GM23338 (cell line): ENCODE results near the gene NEU2. TPM values are rescaled to one million over a fixed set of nuclear protein-coding genes. Genes with fewer than 3 reads are reported as not detected.

Experiments
- ATAC-seq: fragments of 200-7000 bp; cut with Tn5 transposase; 3 replicates; pipeline ENCODE4 v1.9.1; 2020
- DNase-seq: peaks from one replicate; pipeline ENCODE4 v3.0.0-alpha.2; 2015; ENCODE audit warnings: low spot score
- H2AFZ ChIP-seq: fragments of 200-600 bp; sonication (generic); 2 replicates; pipeline ENCODE4 v1.8.0; 2016; ENCODE audit warnings: antibody characterized with exemption, mild to moderate bottlenecking, moderate library complexity
- H3F3A ChIP-seq: fragments of 200-600 bp; sonication (generic); replicated peaks from 2 replicates; pipeline ENCODE4 v1.8.0; 2017; ENCODE audit warnings: antibody characterized with exemption, mixed run types, low read depth
- H3K27ac ChIP-seq: fragments of 200-600 bp; sonication (generic); 2 replicates; pipeline ENCODE4 v1.6.1; 2016; ENCODE audit warnings: low read depth
- H3K27me3 ChIP-seq: fragments of 200-600 bp; sonication (generic); 2 replicates; pipeline ENCODE4 v1.8.0; 2016; ENCODE audit warnings: mild to moderate bottlenecking, mixed run types, moderate library complexity; ENCODE audit not compliant: insufficient read depth
- H3K36me3 ChIP-seq: fragments of 200-600 bp; sonication (generic); 2 replicates; pipeline ENCODE4 v1.8.0; 2016; ENCODE audit warnings: mild to moderate bottlenecking; ENCODE audit not compliant: insufficient read depth
- H3K4me1 ChIP-seq: fragments of 200-600 bp; sonication (generic); 2 replicates; pipeline ENCODE4 v1.8.0; 2016; ENCODE audit warnings: mild to moderate bottlenecking, moderate library complexity; ENCODE audit not compliant: insufficient read depth
- H3K4me2 ChIP-seq: fragments of 200-600 bp; sonication (generic); 2 replicates; pipeline ENCODE4 v1.7.1; 2017; ENCODE audit warnings: mixed run types
- H3K4me3 ChIP-seq: fragments of 200-600 bp; sonication (generic); 2 replicates; pipeline ENCODE4 v1.6.1; 2016; ENCODE audit warnings: mixed run types
- H3K79me2 ChIP-seq: fragments of 200-600 bp; sonication (generic); replicated peaks from 2 replicates; pipeline ENCODE4 v1.8.0; 2017; ENCODE audit warnings: mild to moderate bottlenecking; ENCODE audit not compliant: insufficient read depth
- H3K9me2 ChIP-seq: fragments of 200-600 bp; sonication (generic); 2 replicates; pipeline ENCODE4 v1.8.0; 2017; ENCODE audit not compliant: insufficient read depth
- H4K20me1 ChIP-seq: fragments of 200-600 bp; sonication (generic); replicated peaks from 2 replicates; pipeline ENCODE4 v1.8.0; 2017; ENCODE audit warnings: mild to moderate bottlenecking; ENCODE audit not compliant: insufficient read depth
- H3K27ac Mint-ChIP-seq: 2 replicates; pipeline ENCODE4 v1.8.0; 2020; ENCODE audit warnings: inconsistent platforms, mild to moderate bottlenecking, moderate library complexity, mixed read lengths
- H3K27me3 Mint-ChIP-seq: 3 replicates; pipeline ENCODE4 v1.8.0; 2022; ENCODE audit warnings: low read depth, mild to moderate bottlenecking, moderate library complexity, mixed read lengths, inconsistent platforms; ENCODE audit not compliant: insufficient read depth, poor library complexity
- H3K36me3 Mint-ChIP-seq: 3 replicates; pipeline ENCODE4 v1.8.0; 2021; ENCODE audit warnings: low read depth, mild to moderate bottlenecking, inconsistent platforms, moderate library complexity, mixed read lengths
- H3K4me1 Mint-ChIP-seq: 3 replicates; pipeline ENCODE4 v1.8.0; 2020; ENCODE audit warnings: mild to moderate bottlenecking, inconsistent platforms, mixed read lengths
- H3K4me3 Mint-ChIP-seq: 3 replicates; pipeline ENCODE4 v1.8.0; 2021; ENCODE audit warnings: moderate library complexity, mild to moderate bottlenecking, inconsistent platforms, mixed read lengths
- H3K9me3 Mint-ChIP-seq: 3 replicates; pipeline ENCODE4 v1.8.0; 2020; ENCODE audit warnings: moderate library complexity, mild to moderate bottlenecking, inconsistent platforms, mixed read lengths
- CREB1 ChIP-seq: fragments of 250-450 bp; sonication (Bioruptor Pico); IDR thresholded peaks from 2 replicates; pipeline ENCODE4 v1.5.0; 2020; ENCODE audit warnings: low read depth, mild to moderate bottlenecking, moderate library complexity
- CTCF ChIP-seq, 2 experiments: fragments of 200-600 bp in 1 of 2; sonication (generic) in 1 of 2; conservative IDR thresholded peaks; 2 replicates each; pipeline versions ENCODE4 v1.5.1 to v1.6.1; 2016 to 2017; ENCODE audit warnings: antibody characterized with exemption in 2 of 2, low read depth in 2 of 2, mild to moderate bottlenecking in 2 of 2, moderate library complexity in 1 of 2
- ETS1 ChIP-seq: IDR thresholded peaks from 2 replicates; pipeline ENCODE4 v1.6.1; 2016; ENCODE audit warnings: antibody characterized with exemption
- EZH2 ChIP-seq: fragments of 200-600 bp; sonication (generic); IDR thresholded peaks from one replicate; pipeline ENCODE4 v1.8.0; 2017; ENCODE audit warnings: antibody characterized with exemption, mild to moderate bottlenecking, low read depth; ENCODE audit not compliant: unreplicated experiment
- EZH2phosphoT487 ChIP-seq: fragments of 200-600 bp; sonication (generic); IDR thresholded peaks from one replicate; pipeline ENCODE4 v1.8.1; 2018; ENCODE audit warnings: antibody characterized with exemption; ENCODE audit not compliant: unreplicated experiment
- NANOG ChIP-seq: IDR thresholded peaks from 2 replicates; pipeline ENCODE4 v1.6.1; 2016; ENCODE audit warnings: antibody characterized with exemption, borderline replicate concordance
- POLR2AphosphoS5 ChIP-seq: IDR thresholded peaks from 2 replicates; pipeline ENCODE4 v1.6.1; 2016; ENCODE audit warnings: antibody characterized with exemption, low read depth
- REST ChIP-seq: IDR thresholded peaks from one replicate; pipeline ENCODE4 v1.6.1; 2018; ENCODE audit warnings: antibody characterized with exemption; ENCODE audit not compliant: unreplicated experiment
- STAT1 ChIP-seq: IDR thresholded peaks from one replicate; pipeline ENCODE4 v1.6.1; 2016; ENCODE audit warnings: antibody characterized with exemption; ENCODE audit not compliant: unreplicated experiment
- ZNF114 ChIP-seq: fragments of 250-450 bp; sonication (Bioruptor Pico); IDR thresholded peaks from 2 replicates; pipeline ENCODE4 v1.5.0; 2020; ENCODE audit warnings: mild to moderate bottlenecking, moderate library complexity
- ZNF331 ChIP-seq: fragments of 250-450 bp; sonication (Bioruptor Pico); IDR thresholded peaks from 2 replicates; pipeline ENCODE4 v1.5.0; 2020; ENCODE audit warnings: low read depth, mild to moderate bottlenecking, moderate library complexity
- ZNF462 ChIP-seq: fragments of 250-450 bp; sonication (Bioruptor Pico); IDR thresholded peaks from 2 replicates; pipeline ENCODE4 v1.5.0; 2020; ENCODE audit warnings: mild to moderate bottlenecking, moderate library complexity
- polyA plus RNA-seq: library from polyadenylated mRNA; unstranded; fragments of >200 nt; fragmentation: Nextera tagmentation; extraction: Ambion mirVana; gene quantifications from 2 replicates; pipeline ENCODE4 v1.2.1, GENCODE V29; 2016
- total RNA-seq: library from RNA; depleted of rRNA; stranded (reverse); fragments of >200 nt; shearing (Covaris generic); gene quantifications from 2 replicates; pipeline ENCODE4 v1.2.3, GENCODE V29; 2014

The NEU2 gene
- total and polyA plus RNA-seq, 2 experiments from 2014 or later, result not detected

- Histone ChIP-seq H3K4me2 (no peak overlapping the region), H3K27ac (no peak overlapping the region), H3K27me3 (no peaks in the 10 kb centered on the region), H3K4me1 (no peaks in the 10 kb centered on the region), H3K79me2 (no peaks in the 10 kb centered on the region), H3K9me2 (no peaks in the 10 kb centered on the region), H2AFZ (no peak overlapping the region), H3K36me3 (no peaks in the 10 kb centered on the region), H3F3A (no peaks in the 10 kb centered on the region), H3K4me3 (no peak overlapping the region), H4K20me1 (no peaks in the 10 kb centered on the region)
- TF ChIP-seq EZH2phosphoT487 (no peak), CREB1 (CRISPR knock-in tag) (no peak), STAT1 (no peak), ZNF331 (CRISPR knock-in tag) (no peak), CTCF (conservative IDR thresholded peaks at IDR 0.05; ENCODE audit: low read depth in 2 of 2) (no peak), EZH2 (no peak), ZNF462 (no peak), ZNF114 (CRISPR knock-in tag) (no peak), REST (no peak), NANOG (no peak), POLR2AphosphoS5 (no peak), ETS1 (no peak)
- H3K36me3 Mint-ChIP-seq, result no peaks in the 10 kb centered on the region
- H3K4me3 Mint-ChIP-seq, result no peak overlapping the region
- H3K27ac Mint-ChIP-seq, result no peak overlapping the region
- ATAC-seq (no peak), DNase-seq (no peak)
- H3K4me1 Mint-ChIP-seq, result peaks cover 2% of the 10 kb centered on the region; the same call in 1 of the 3 replicates
- H3K9me3 Mint-ChIP-seq, result no peaks in the 10 kb centered on the region
- H3K27me3 Mint-ChIP-seq, result peaks cover 6% of the 10 kb centered on the region
These were observed 25.8 kb upstream of the NEU2 start for GRCh38 chr2:233006648-233007047.
